Stimulated activated CD8-positive, alpha-beta memory T cell treated with anti-CD3 and anti-CD28 coated beads, Interleukin-12 subunit alpha, Interleukin-12 subunit beta, amount 100 ng/mL, for 24 hours (primary cell): ENCODE data around the gene HELZ2.
"Not testable (repeated sequence)": the region's sequence is repeated elsewhere in the genome, so short reads cannot be mapped to it uniquely, and the experiment has no call there.

Experiments used
- DNase-seq: peaks from one replicate; pipeline ENCODE4 v3.0.0-alpha.2; 2020; ENCODE audit errors: extremely low read depth

HELZ2 gene

GRCh38 chr20:63578224-63579016 is 4.4 kb upstream of the HELZ2 start:
- DNase-seq = no peak

GRCh38 chr20:63577317-63577894 is 3.4 kb upstream of the HELZ2 start:
- no peak for DNase-seq

GRCh38 chr20:63576311-63576710 is 2.3 kb upstream of the HELZ2 start:
- no peak for DNase-seq

- no peak for DNase-seq
These were observed 1.0 kb upstream of the HELZ2 start for GRCh38 chr20:63574829-63575743.

- DNase-seq = no peak
These were observed 350 bp downstream of the HELZ2 start for GRCh38 chr20:63573647-63574131.

- DNase-seq = no peak
These were observed 1.0 kb downstream of the HELZ2 start for GRCh38 chr20:63572788-63573646.

- no peak for DNase-seq
These were observed 1.8 kb downstream of the HELZ2 start for GRCh38 chr20:63572071-63572787.

- DNase-seq = not testable (repeated sequence)
These were observed 3.0 kb downstream of the HELZ2 start for GRCh38 chr20:63571087-63571478.

GRCh38 chr20:63570281-63571086 is 3.6 kb downstream of the HELZ2 start:
- no peak for DNase-seq

- no peak for DNase-seq
These were observed 4.8 kb downstream of the HELZ2 start for GRCh38 chr20:63568986-63569949.

- no peak for DNase-seq
These were observed 5.7 kb downstream of the HELZ2 start for GRCh38 chr20:63568170-63568981.

GRCh38 chr20:63567386-63568169 is 6.5 kb downstream of the HELZ2 start:
- DNase-seq = no peak

- no peak for DNase-seq
These were observed 7.0 kb downstream of the HELZ2 start for GRCh38 chr20:63567136-63567385.

GRCh38 chr20:63566395-63567135 is 7.5 kb downstream of the HELZ2 start:
- no peak for DNase-seq

GRCh38 chr20:63565699-63566335 is 8.2 kb downstream of the HELZ2 start:
- DNase-seq = no peak
